ENCODE results near the gene CACNG7. TPM values are rescaled to one million over a fixed set of nuclear protein-coding genes. Genes with fewer than 3 reads are reported as not detected.

The CACNG7 gene
- total and polyA plus RNA-seq, 2 experiments from 2014 or later: not detected

DNA sequence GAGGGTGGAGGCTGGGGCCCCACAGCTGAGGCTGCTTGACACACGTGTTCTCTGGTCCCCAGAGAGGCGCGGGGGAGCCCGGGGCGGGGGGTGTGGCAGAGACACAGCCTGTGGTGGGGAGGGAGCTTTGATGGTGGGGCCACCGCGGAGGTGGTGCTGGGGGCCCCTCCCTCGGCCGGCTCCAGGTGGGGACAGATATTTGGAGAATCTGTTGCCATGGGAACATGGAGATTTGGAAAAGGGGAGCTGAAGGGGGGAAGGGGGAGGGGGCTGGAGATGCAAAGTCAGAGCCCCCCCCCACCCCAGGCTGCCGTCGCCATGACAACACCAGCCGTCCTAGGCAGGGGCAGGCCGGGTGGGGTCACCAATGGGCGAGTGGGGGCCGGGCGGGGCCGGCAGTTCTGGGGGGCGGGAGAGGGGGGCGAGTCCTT, 25.8 kb upstream of the CACNG7 start:
- no peak overlapping the region for H3K4me3 ChIP-seq
- H3K27ac ChIP-seq: no peak overlapping the region
- peaks cover 51% of the 10 kb centered on the region for H3K27me3 ChIP-seq (replicated peaks; ENCODE audit: insufficient read depth)
- H3K9ac ChIP-seq: no peak overlapping the region
- no peaks in the 10 kb centered on the region for H3K36me3 ChIP-seq (ENCODE audit: low read depth)
- no peak for DNase-seq
- H3K9me2 ChIP-seq (ENCODE audit: insufficient read depth): no peaks in the 10 kb centered on the region
- in situ Hi-C loops (cut with MboI): no loop called here
- TF ChIP-seq EZH2 (IDR thresholded peaks at IDR 0.05; ENCODE audit: insufficient read depth, poor library complexity, severe bottlenecking): no peak
- no peak for TF ChIP-seq EZH2phosphoT487 (IDR thresholded peaks at IDR 0.05; ENCODE audit: insufficient read depth, low read depth)
- H4K20me1 ChIP-seq (ENCODE audit: insufficient read depth): no peaks in the 10 kb centered on the region
- WGBS, 2 experiments (ENCODE audit: low coverage in 1 of 2, low lambda C conversion rate in 2 of 2, missing lambda C conversion rate in 2 of 2): 6% methylated on average over 19 of the region's 19 CpGs; no CpG with 5 or more reads in 1 of the 2 experiments
- H3K9me3 ChIP-seq (ENCODE audit: low read depth): no peaks in the 10 kb centered on the region
- peaks cover 8% of the 10 kb centered on the region; the same call in 1 of the 2 replicates for H3K4me1 ChIP-seq (ENCODE audit: insufficient read depth)
- no peak overlapping the region for H3K4me2 ChIP-seq (ENCODE audit: unreplicated experiment)
- peaks cover 6% of the 10 kb centered on the region; the same call in 1 of the 2 replicates for H3F3A ChIP-seq (ENCODE audit: insufficient read depth)
- H3K79me2 ChIP-seq (ENCODE audit: insufficient read depth): no peaks in the 10 kb centered on the region
- H2AFZ ChIP-seq: no peak overlapping the region

DNA sequence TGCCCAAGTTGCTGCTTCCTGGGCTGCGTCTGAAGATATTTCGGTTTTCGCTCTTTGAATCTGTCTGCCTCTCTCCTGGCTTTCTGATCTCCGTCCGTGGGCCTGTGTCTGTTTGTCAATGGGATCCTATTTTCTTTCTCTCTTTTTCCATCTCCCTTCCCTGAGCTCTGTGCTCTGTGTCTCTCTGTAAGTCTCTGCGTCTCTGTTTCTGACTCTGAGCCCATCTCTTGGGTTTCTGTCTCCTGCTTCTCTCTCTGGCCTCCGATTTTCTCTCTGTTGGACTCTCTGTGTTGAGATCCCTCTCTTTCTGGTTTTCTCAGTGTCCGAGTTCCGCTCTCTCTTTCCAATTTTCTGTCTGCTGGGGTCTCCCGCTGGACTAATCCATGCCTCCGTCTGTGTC, 25.3 kb upstream of the CACNG7 start:
- Histone ChIP-seq H4K20me1 (ENCODE audit: insufficient read depth) (no peaks in the 10 kb centered on the region), H3K4me1 (ENCODE audit: insufficient read depth) (peaks cover 8% of the 10 kb centered on the region; the same call in 1 of the 2 replicates), H3K9me3 (ENCODE audit: low read depth) (no peaks in the 10 kb centered on the region), H3F3A (ENCODE audit: insufficient read depth) (peaks cover 6% of the 10 kb centered on the region; the same call in 1 of the 2 replicates), H3K9ac (no peak overlapping the region), H3K27ac (no peak overlapping the region), H3K79me2 (ENCODE audit: insufficient read depth) (no peaks in the 10 kb centered on the region), H3K36me3 (ENCODE audit: low read depth) (no peaks in the 10 kb centered on the region), H3K27me3 (replicated peaks; ENCODE audit: insufficient read depth) (peaks cover 51% of the 10 kb centered on the region), H3K4me2 (ENCODE audit: unreplicated experiment) (no peak overlapping the region), H2AFZ (no peak overlapping the region), H3K9me2 (ENCODE audit: insufficient read depth) (no peaks in the 10 kb centered on the region), H3K4me3 (no peak overlapping the region)
- TF ChIP-seq EZH2 (IDR thresholded peaks at IDR 0.05; ENCODE audit: insufficient read depth, poor library complexity, severe bottlenecking) (peak; percentile 48), EZH2phosphoT487 (IDR thresholded peaks at IDR 0.05; ENCODE audit: insufficient read depth, low read depth) (no peak)
- DNase-seq: no peak
- in situ Hi-C loops (cut with MboI): no loop called here
- WGBS, 2 experiments (ENCODE audit: low coverage in 1 of 2, low lambda C conversion rate in 2 of 2, missing lambda C conversion rate in 2 of 2): 8 to 14% methylated on average over 11 of the region's 11 CpGs

DNA sequence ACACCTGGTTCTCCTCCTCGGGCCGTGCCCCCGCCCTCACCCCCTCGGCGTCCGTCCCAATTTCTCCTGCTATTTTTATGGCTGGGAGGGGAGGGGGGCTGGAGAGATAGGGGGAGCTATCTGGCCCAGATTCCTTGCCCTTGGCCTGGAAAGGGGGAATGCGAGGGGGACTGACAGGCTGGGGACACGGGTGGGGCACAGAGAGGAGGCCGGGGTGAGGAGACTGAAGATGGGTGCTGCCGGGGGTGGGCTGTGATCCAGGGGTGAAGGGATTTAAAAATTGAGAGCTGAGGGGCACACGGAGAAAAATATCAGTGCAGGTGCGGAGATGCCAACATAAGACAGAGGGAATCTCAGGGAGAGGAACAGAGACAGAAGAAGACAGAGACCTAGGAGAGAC, 24.8 kb upstream of the CACNG7 start:
- no peak overlapping the region for H3K4me3 ChIP-seq
- H3K27me3 ChIP-seq (replicated peaks; ENCODE audit: insufficient read depth): peaks cover 51% of the 10 kb centered on the region
- H3K9me2 ChIP-seq (ENCODE audit: insufficient read depth): no peaks in the 10 kb centered on the region
- H3K79me2 ChIP-seq (ENCODE audit: insufficient read depth): no peaks in the 10 kb centered on the region
- in situ Hi-C loops (cut with MboI): no loop called here
- no peak overlapping the region for H3K27ac ChIP-seq
- H3K4me1 ChIP-seq (ENCODE audit: insufficient read depth): peaks cover 8% of the 10 kb centered on the region; the same call in 1 of the 2 replicates
- H3K9me3 ChIP-seq (ENCODE audit: low read depth): no peaks in the 10 kb centered on the region
- no peak overlapping the region for H2AFZ ChIP-seq
- no peak for TF ChIP-seq EZH2phosphoT487 (IDR thresholded peaks at IDR 0.05; ENCODE audit: insufficient read depth, low read depth)
- TF ChIP-seq EZH2 (IDR thresholded peaks at IDR 0.05; ENCODE audit: insufficient read depth, poor library complexity, severe bottlenecking): no peak
- H4K20me1 ChIP-seq (ENCODE audit: insufficient read depth): no peaks in the 10 kb centered on the region
- 21 to 40% methylated on average over 6 to 12 of the region's 12 CpGs for WGBS, 2 experiments (ENCODE audit: low coverage in 1 of 2, low lambda C conversion rate in 2 of 2, missing lambda C conversion rate in 2 of 2)
- H3K4me2 ChIP-seq (ENCODE audit: unreplicated experiment): no peak overlapping the region
- no peak for DNase-seq
- no peak overlapping the region for H3K9ac ChIP-seq
- peaks cover 6% of the 10 kb centered on the region; the same call in 1 of the 2 replicates for H3F3A ChIP-seq (ENCODE audit: insufficient read depth)
- H3K36me3 ChIP-seq (ENCODE audit: low read depth): no peaks in the 10 kb centered on the region

DNA sequence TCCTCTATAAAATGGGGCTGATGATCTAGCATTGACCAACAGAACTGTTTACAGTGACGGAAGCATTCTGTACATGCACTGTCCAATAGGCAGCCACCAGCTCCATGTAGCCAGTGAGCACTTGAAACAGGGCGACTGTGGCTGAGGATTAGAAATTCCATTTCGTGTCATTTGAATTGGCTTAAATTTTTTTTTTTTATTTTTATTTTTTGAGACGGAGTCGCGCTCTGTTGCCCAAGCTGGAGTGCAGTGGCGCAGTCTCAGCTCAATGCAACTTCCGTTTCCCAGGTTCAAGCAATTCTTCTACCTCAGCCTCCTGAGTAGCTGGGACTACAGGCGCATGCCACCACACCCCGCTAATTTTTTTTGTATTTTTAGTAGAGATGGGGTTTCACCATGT, 24.0 kb upstream of the CACNG7 start:
- TF ChIP-seq EZH2 (IDR thresholded peaks at IDR 0.05; ENCODE audit: insufficient read depth, poor library complexity, severe bottlenecking): no peak
- TF ChIP-seq EZH2phosphoT487 (IDR thresholded peaks at IDR 0.05; ENCODE audit: insufficient read depth, low read depth): no peak
- Histone ChIP-seq H3K4me3 (no peak overlapping the region), H3K4me2 (ENCODE audit: unreplicated experiment) (no peak overlapping the region), H3K36me3 (ENCODE audit: low read depth) (no peaks in the 10 kb centered on the region), H3F3A (ENCODE audit: insufficient read depth) (peaks cover 6% of the 10 kb centered on the region; the same call in 1 of the 2 replicates), H2AFZ (no peak overlapping the region), H3K9ac (no peak overlapping the region), H4K20me1 (ENCODE audit: insufficient read depth) (no peaks in the 10 kb centered on the region), H3K9me3 (ENCODE audit: low read depth) (no peaks in the 10 kb centered on the region), H3K27ac (no peak overlapping the region), H3K27me3 (replicated peaks; ENCODE audit: insufficient read depth) (peaks cover 51% of the 10 kb centered on the region), H3K79me2 (ENCODE audit: insufficient read depth) (no peaks in the 10 kb centered on the region), H3K9me2 (ENCODE audit: insufficient read depth) (no peaks in the 10 kb centered on the region), H3K4me1 (ENCODE audit: insufficient read depth) (peaks cover 8% of the 10 kb centered on the region; the same call in 1 of the 2 replicates)
- in situ Hi-C loops (cut with MboI): no loop called here
- no peak for DNase-seq
- 71 to 80% methylated on average over 10 of the region's 10 CpGs for WGBS, 2 experiments (ENCODE audit: low coverage in 1 of 2, low lambda C conversion rate in 2 of 2, missing lambda C conversion rate in 2 of 2)
